ENCODE measurements around the gene SLC17A9.
A peak's percentile ranks its signal among the peaks of the same experiment; 100 is the strongest.

Gene SLC17A9

DNA sequence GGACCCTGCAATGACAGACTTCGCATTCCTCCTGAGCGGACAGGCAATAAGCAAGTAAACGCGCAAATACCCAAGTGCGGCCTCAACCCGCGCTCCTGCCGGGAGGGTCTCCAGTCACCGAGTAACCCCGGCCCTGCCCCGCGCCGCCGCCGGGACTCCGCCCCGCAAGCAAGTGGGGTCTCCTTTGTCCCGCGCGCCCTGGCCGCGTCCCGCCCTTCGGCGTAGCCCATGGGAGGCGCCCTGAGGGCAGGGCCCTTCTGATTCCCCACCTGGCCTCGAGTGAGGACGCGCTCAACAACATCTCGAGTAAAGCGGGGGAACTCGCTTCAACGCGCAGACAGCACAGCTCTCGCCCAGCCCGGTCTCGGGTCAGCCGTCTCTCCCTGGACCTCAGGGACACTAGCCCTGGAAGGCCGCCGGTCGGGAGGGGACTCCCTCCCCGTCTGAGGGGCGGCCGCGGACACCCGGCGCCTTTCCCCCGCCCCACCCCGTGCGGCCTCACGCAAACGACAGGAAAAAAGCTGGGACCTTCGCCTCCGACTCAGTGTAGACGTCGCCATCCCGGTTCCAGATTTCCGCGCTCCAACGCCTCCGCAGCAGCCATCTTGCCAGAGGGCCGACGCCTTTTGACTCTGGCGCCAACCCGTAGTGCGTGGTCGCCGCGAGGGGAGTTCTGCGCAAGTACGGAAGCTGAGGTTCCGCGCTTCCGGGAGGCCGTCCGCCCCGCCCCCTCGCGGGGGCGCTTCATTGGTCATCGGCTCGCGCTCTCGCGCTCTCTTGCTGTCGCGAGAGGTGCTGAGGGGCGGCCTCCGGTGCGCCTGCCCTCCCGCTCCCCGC lies 15.0 kb upstream of the SLC17A9 start:
- H3K27me3 ChIP-seq (ENCODE audit: control insufficient read depth in 2 of 2, insufficient read depth in 2 of 2, low read length in 2 of 2) = no peaks in the 10 kb centered on the region
- H3K27ac ChIP-seq (ENCODE audit: low read depth in 2 of 2, low read length in 2 of 2) = peak overlapping the region; percentile 89 to 92
- peak overlapping the region; percentile 91 to 96 for H3K4me3 ChIP-seq (ENCODE audit: low read length in 2 of 2)
- H3K4me1 ChIP-seq (ENCODE audit: control insufficient read depth in 2 of 2, insufficient read depth in 2 of 2, low read length in 2 of 2) = peaks cover 14 to 20% of the 10 kb centered on the region in 2 donors
- peaks cover 9 to 14% of the 10 kb centered on the region in 2 donors for H3K36me3 ChIP-seq (ENCODE audit: control insufficient read depth in 2 of 2, insufficient read depth in 2 of 2, low read length in 2 of 2)
- H3K9me3 ChIP-seq (ENCODE audit: control insufficient read depth in 2 of 2, low read length in 2 of 2) = no peaks in the 10 kb centered on the region
- H3K9ac ChIP-seq (ENCODE audit: low read depth in 1 of 2, low read length in 2 of 2) = peak overlapping the region; percentile 92 to 96

- Histone ChIP-seq H3K27me3 (ENCODE audit: control insufficient read depth in 2 of 2, insufficient read depth in 2 of 2, low read length in 2 of 2) (no peaks in the 10 kb centered on the region), H3K9me3 (ENCODE audit: control insufficient read depth in 2 of 2, low read length in 2 of 2) (no peaks in the 10 kb centered on the region), H3K9ac (ENCODE audit: low read depth in 1 of 2, low read length in 2 of 2) (peak within 1 kb of the TSS; percentile 94 to 96), H3K4me1 (ENCODE audit: control insufficient read depth in 2 of 2, insufficient read depth in 2 of 2, low read length in 2 of 2) (peaks cover 14 to 20% of the 10 kb centered on the region in 2 donors), H3K36me3 (ENCODE audit: control insufficient read depth in 2 of 2, insufficient read depth in 2 of 2, low read length in 2 of 2) (peaks cover 13 to 22% of the 10 kb centered on the region in 2 donors), H3K4me3 (ENCODE audit: low read length in 2 of 2) (peak within 1 kb of the TSS; percentile 91 to 96), H3K27ac (ENCODE audit: low read depth in 2 of 2, low read length in 2 of 2) (peak within 1 kb of the TSS; percentile 90 to 92)
These were observed 14.2 kb upstream of the SLC17A9 start, which contains the start of gene GID8 for GRCh38 chr20:62938105-62938888. Gene GID8, plus strand, starts transcription at chr20:62938147. Its CDS starts 3,356 bp downstream, at chr20:62941503.

DNA sequence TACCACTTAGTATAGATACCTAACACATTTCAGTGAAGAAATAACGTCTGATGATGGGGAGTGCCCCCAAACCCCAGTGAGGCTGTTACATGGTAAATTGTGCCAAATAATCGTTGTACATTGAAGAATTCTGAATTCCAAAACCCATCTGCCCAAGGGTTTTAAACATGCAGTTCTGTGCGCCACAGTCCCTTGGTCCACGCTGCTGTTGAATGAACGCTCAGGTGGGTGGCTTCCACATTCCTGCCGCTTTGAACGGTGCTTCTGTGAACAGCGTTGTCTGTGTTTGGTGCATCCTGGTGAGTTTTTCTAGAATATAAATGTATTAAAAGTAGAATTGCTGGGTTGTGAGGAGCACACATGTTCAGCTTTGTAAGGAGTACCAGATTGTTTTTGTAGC lies 11.6 kb upstream of the SLC17A9 start:
- H3K4me3 ChIP-seq (ENCODE audit: low read length in 2 of 2) = no peak overlapping the region
- no peaks in the 10 kb centered on the region for H3K9me3 ChIP-seq (ENCODE audit: control insufficient read depth in 2 of 2, low read length in 2 of 2)
- H3K9ac ChIP-seq (ENCODE audit: low read depth in 1 of 2, low read length in 2 of 2) = no peak overlapping the region
- peaks cover 35 to 36% of the 10 kb centered on the region in 2 donors for H3K36me3 ChIP-seq (ENCODE audit: control insufficient read depth in 2 of 2, insufficient read depth in 2 of 2, low read length in 2 of 2)
- no peak overlapping the region for H3K27ac ChIP-seq (ENCODE audit: low read depth in 2 of 2, low read length in 2 of 2)
- H3K27me3 ChIP-seq (ENCODE audit: control insufficient read depth in 2 of 2, insufficient read depth in 2 of 2, low read length in 2 of 2) = no peaks in the 10 kb centered on the region
- peaks cover 12 to 18% of the 10 kb centered on the region in 2 donors for H3K4me1 ChIP-seq (ENCODE audit: control insufficient read depth in 2 of 2, insufficient read depth in 2 of 2, low read length in 2 of 2)

DNA sequence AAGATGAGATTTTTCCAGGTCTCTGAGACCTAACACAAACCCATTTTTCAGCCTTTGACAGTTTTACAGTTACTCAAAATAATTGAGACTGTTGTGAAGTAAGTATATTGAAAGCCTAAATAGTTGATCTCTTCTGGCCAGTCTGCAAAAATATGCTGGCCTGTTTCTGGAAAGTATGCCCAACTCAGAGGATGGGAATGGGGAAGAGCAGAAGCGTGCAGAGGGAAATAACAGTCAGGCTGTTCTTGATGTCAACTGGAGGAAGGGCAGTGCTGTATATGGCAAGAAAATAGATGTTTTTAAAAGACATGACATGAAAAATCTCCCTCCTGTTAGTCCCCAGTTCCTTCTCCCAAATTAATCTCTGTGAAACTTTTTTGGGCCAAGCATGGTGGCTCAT lies 10.7 kb upstream of the SLC17A9 start:
- peaks cover 43 to 44% of the 10 kb centered on the region in 2 donors for H3K36me3 ChIP-seq (ENCODE audit: control insufficient read depth in 2 of 2, insufficient read depth in 2 of 2, low read length in 2 of 2)
- H3K27ac ChIP-seq (ENCODE audit: low read depth in 2 of 2, low read length in 2 of 2) = no peak overlapping the region
- H3K9ac ChIP-seq (ENCODE audit: low read depth in 1 of 2, low read length in 2 of 2) = no peak overlapping the region
- H3K4me1 ChIP-seq (ENCODE audit: control insufficient read depth in 2 of 2, insufficient read depth in 2 of 2, low read length in 2 of 2) = peaks cover 11% of the 10 kb centered on the region in 2 donors
- H3K27me3 ChIP-seq (ENCODE audit: control insufficient read depth in 2 of 2, insufficient read depth in 2 of 2, low read length in 2 of 2) = no peaks in the 10 kb centered on the region
- no peak overlapping the region for H3K4me3 ChIP-seq (ENCODE audit: low read length in 2 of 2)
- H3K9me3 ChIP-seq (ENCODE audit: control insufficient read depth in 2 of 2, low read length in 2 of 2) = no peaks in the 10 kb centered on the region

DNA sequence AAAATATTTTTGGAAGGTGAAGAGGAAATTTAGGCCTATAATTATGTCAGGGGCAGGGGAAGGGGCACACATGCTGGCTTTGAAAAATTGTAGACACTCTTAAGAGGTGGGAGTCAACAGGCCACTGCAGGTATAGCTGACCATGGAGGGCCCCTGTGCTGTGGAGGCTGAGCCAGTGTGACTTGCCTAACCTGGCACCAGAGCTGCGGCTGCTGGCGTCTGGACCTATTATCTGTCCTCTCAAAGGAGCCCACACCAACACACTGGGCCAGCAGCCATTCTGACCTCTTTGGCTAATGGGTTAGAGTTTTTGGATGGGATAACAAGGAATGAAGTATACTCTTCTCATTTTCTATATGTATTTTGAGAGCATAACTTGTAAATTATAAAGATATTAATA lies 10.1 kb upstream of the SLC17A9 start:
- peaks cover 8 to 11% of the 10 kb centered on the region in 2 donors for H3K4me1 ChIP-seq (ENCODE audit: control insufficient read depth in 2 of 2, insufficient read depth in 2 of 2, low read length in 2 of 2)
- H3K9me3 ChIP-seq (ENCODE audit: control insufficient read depth in 2 of 2, low read length in 2 of 2) = no peaks in the 10 kb centered on the region
- no peak overlapping the region for H3K27ac ChIP-seq (ENCODE audit: low read depth in 2 of 2, low read length in 2 of 2)
- H3K9ac ChIP-seq (ENCODE audit: low read depth in 1 of 2, low read length in 2 of 2) = no peak overlapping the region
- H3K27me3 ChIP-seq (ENCODE audit: control insufficient read depth in 2 of 2, insufficient read depth in 2 of 2, low read length in 2 of 2) = no peaks in the 10 kb centered on the region
- peaks cover 47 to 51% of the 10 kb centered on the region in 2 donors for H3K36me3 ChIP-seq (ENCODE audit: control insufficient read depth in 2 of 2, insufficient read depth in 2 of 2, low read length in 2 of 2)
- H3K4me3 ChIP-seq (ENCODE audit: low read length in 2 of 2) = no peak overlapping the region

- H3K36me3 ChIP-seq (ENCODE audit: control insufficient read depth in 2 of 2, insufficient read depth in 2 of 2, low read length in 2 of 2) = peaks cover 53 to 59% of the 10 kb centered on the region in 2 donors
- H3K27ac ChIP-seq (ENCODE audit: low read depth in 2 of 2, low read length in 2 of 2) = no peak overlapping the region
- H3K9ac ChIP-seq (ENCODE audit: low read depth in 1 of 2, low read length in 2 of 2) = no peak overlapping the region
- H3K27me3 ChIP-seq (ENCODE audit: control insufficient read depth in 2 of 2, insufficient read depth in 2 of 2, low read length in 2 of 2) = no peaks in the 10 kb centered on the region
- peaks cover 8 to 11% of the 10 kb centered on the region in 2 donors for H3K4me1 ChIP-seq (ENCODE audit: control insufficient read depth in 2 of 2, insufficient read depth in 2 of 2, low read length in 2 of 2)
- H3K4me3 ChIP-seq (ENCODE audit: low read length in 2 of 2) = no peak overlapping the region
- H3K9me3 ChIP-seq (ENCODE audit: control insufficient read depth in 2 of 2, low read length in 2 of 2) = no peaks in the 10 kb centered on the region
These were observed 9.1 kb upstream of the SLC17A9 start for GRCh38 chr20:62943396-62943795.

DNA sequence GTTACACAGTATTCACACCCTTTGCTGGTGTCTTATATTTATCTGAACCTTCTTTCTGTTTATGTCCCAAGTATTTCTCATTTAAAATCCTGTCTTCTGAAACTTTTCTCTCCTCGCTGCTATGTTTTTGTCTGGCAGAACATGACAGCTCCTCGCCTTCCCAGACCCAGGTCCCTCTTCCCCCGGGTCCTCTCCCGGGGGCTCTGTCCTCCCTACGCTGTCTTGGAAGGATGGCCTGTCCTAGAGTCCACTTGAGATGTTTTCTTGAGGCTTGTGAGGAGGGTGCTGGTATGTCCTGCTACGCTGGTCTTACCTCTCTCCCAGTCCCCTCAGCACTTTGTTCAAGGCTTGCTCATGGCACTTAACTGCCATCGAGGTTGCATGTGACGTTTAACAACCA lies 8.3 kb upstream of the SLC17A9 start:
- Histone ChIP-seq H3K27me3 (ENCODE audit: control insufficient read depth in 2 of 2, insufficient read depth in 2 of 2, low read length in 2 of 2) (no peaks in the 10 kb centered on the region), H3K9ac (ENCODE audit: low read depth in 1 of 2, low read length in 2 of 2) (no peak overlapping the region), H3K4me3 (ENCODE audit: low read length in 2 of 2) (no peak overlapping the region), H3K4me1 (ENCODE audit: control insufficient read depth in 2 of 2, insufficient read depth in 2 of 2, low read length in 2 of 2) (peaks cover 6% of the 10 kb centered on the region in 2 donors), H3K9me3 (ENCODE audit: control insufficient read depth in 2 of 2, low read length in 2 of 2) (no peaks in the 10 kb centered on the region), H3K36me3 (ENCODE audit: control insufficient read depth in 2 of 2, insufficient read depth in 2 of 2, low read length in 2 of 2) (peaks cover 59 to 64% of the 10 kb centered on the region in 2 donors), H3K27ac (ENCODE audit: low read depth in 2 of 2, low read length in 2 of 2) (no peak overlapping the region)

GRCh38 chr20:62944746-62945145 lies 7.8 kb upstream of the SLC17A9 start:
- Histone ChIP-seq H3K4me1 (ENCODE audit: control insufficient read depth in 2 of 2, insufficient read depth in 2 of 2, low read length in 2 of 2) (peaks cover 2% of the 10 kb centered on the region in 2 donors), H3K36me3 (ENCODE audit: control insufficient read depth in 2 of 2, insufficient read depth in 2 of 2, low read length in 2 of 2) (peaks cover 59 to 69% of the 10 kb centered on the region in 2 donors), H3K9me3 (ENCODE audit: control insufficient read depth in 2 of 2, low read length in 2 of 2) (no peaks in the 10 kb centered on the region), H3K27me3 (ENCODE audit: control insufficient read depth in 2 of 2, insufficient read depth in 2 of 2, low read length in 2 of 2) (no peaks in the 10 kb centered on the region), H3K27ac (ENCODE audit: low read depth in 2 of 2, low read length in 2 of 2) (no peak overlapping the region), H3K4me3 (ENCODE audit: low read length in 2 of 2) (no peak overlapping the region), H3K9ac (ENCODE audit: low read depth in 1 of 2, low read length in 2 of 2) (no peak overlapping the region)

DNA sequence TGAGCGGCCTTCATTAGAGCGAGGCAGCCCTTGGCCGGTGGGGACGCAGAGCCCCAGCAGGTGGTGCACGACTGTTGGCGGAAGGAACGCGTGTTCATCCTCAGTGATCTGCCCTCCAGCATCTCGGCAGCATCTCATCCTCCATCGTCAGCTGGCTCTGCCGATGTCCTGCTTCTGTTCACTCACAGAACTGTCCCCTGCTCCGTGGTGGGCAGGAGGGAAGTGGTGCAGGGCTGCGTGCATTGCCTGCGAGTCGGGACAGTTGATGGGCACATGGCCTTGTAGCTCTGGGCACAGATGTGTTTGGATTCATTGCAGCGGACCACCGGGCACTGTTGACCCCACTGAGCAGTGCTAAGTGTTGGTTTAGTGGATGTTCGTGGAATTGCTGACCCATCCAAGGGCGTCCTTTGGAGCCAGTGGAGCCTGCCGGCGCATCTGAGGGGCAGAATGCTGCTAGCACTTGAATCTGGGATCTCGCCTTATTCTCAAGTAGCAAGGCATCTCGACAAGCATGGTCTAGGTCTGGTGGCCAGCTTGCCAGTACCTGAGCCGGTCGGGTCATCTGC lies 6.7 kb upstream of the SLC17A9 start:
- Histone ChIP-seq H3K27me3 (ENCODE audit: control insufficient read depth in 2 of 2, insufficient read depth in 2 of 2, low read length in 2 of 2) (no peaks in the 10 kb centered on the region), H3K4me3 (ENCODE audit: low read length in 2 of 2) (no peak overlapping the region), H3K4me1 (ENCODE audit: control insufficient read depth in 2 of 2, insufficient read depth in 2 of 2, low read length in 2 of 2) (no peaks in the 10 kb centered on the region), H3K9me3 (ENCODE audit: control insufficient read depth in 2 of 2, low read length in 2 of 2) (no peaks in the 10 kb centered on the region), H3K9ac (ENCODE audit: low read depth in 1 of 2, low read length in 2 of 2) (no peak overlapping the region), H3K36me3 (ENCODE audit: control insufficient read depth in 2 of 2, insufficient read depth in 2 of 2, low read length in 2 of 2) (peaks cover 59 to 76% of the 10 kb centered on the region in 2 donors), H3K27ac (ENCODE audit: low read depth in 2 of 2, low read length in 2 of 2) (no peak overlapping the region)

- Histone ChIP-seq H3K27me3 (ENCODE audit: control insufficient read depth in 2 of 2, insufficient read depth in 2 of 2, low read length in 2 of 2) (no peaks in the 10 kb centered on the region), H3K9me3 (ENCODE audit: control insufficient read depth in 2 of 2, low read length in 2 of 2) (no peaks in the 10 kb centered on the region), H3K27ac (ENCODE audit: low read depth in 2 of 2, low read length in 2 of 2) (no peak overlapping the region), H3K4me3 (ENCODE audit: low read length in 2 of 2) (no peak overlapping the region), H3K9ac (ENCODE audit: low read depth in 1 of 2, low read length in 2 of 2) (no peak overlapping the region), H3K4me1 (ENCODE audit: control insufficient read depth in 2 of 2, insufficient read depth in 2 of 2, low read length in 2 of 2) (no peaks in the 10 kb centered on the region), H3K36me3 (ENCODE audit: control insufficient read depth in 2 of 2, insufficient read depth in 2 of 2, low read length in 2 of 2) (peaks cover 51 to 76% of the 10 kb centered on the region in 2 donors)
These were observed 5.6 kb upstream of the SLC17A9 start for GRCh38 chr20:62946918-62947317.
